AG04450 (cell line): ENCODE data around the gene FAHD2A. TPM values are rescaled to one million over a fixed set of nuclear protein-coding genes. Genes with fewer than 3 reads are reported as not detected.
A peak's percentile ranks its signal among the peaks of the same experiment; 100 is the strongest.
"Not testable (repeated sequence)": the region's sequence is repeated elsewhere in the genome, so short reads cannot be mapped to it uniquely, and the experiment has no call there.

Experiments used
- CTCF ChIA-PET: fragments of 300-600, 350-600 bp; formaldehyde crosslinking; extraction: SDS; loops from one replicate; lab custom pipeline; 2022; ENCODE audit warnings: antibody characterized with exemption, inconsistent platforms; lab: Charles Lee
- POLR2A ChIA-PET: fragments of 350-600 bp; formaldehyde crosslinking; extraction: SDS; loops from one replicate; lab custom pipeline; 2021; ENCODE audit warnings: antibody characterized with exemption, inconsistent platforms; lab: Yijun Ruan, JAX
- DNase-seq: peaks from one replicate; pipeline ENCODE4 v3.0.0-alpha.2; 2011; ENCODE audit warnings: low read depth, low spot score
- H3K27ac ChIP-seq: one replicate; pipeline ENCODE4 v1.5.1; 2012; ENCODE audit warnings: low read depth, low read length, control low read depth
- H3K27me3 ChIP-seq: one replicate; pipeline ENCODE4 v1.6.0; 2012; ENCODE audit warnings: low read length; ENCODE audit not compliant: control insufficient read depth, insufficient read depth
- H3K4me3 ChIP-seq: 2 replicates; pipeline ENCODE4 v1.5.1; 2011; ENCODE audit warnings: mild to moderate bottlenecking, low read depth, low read length, control low read depth
- H3K9me3 ChIP-seq: 2 replicates; pipeline ENCODE4 v1.5.1; 2012; ENCODE audit warnings: low read length; ENCODE audit not compliant: control insufficient read depth, insufficient read depth
- CTCF ChIP-seq: IDR thresholded peaks from 2 replicates; pipeline ENCODE4 v1.5.1; 2011; ENCODE audit warnings: low read depth, low read length, control low read depth, inconsistent platforms
- polyA plus RNA-seq: library from polyadenylated mRNA; depleted of rRNA; stranded (reverse); fragments of >200 nt; gene quantifications from 2 replicates; pipeline ENCODE4 v1.2.3, GENCODE V29; 2011

The FAHD2A gene
- polyA plus RNA-seq, 1 experiment = 24.9 TPM

GRCh38 chr2:95354925-95355324 is 47.6 kb upstream of the FAHD2A start:
- Histone ChIP-seq H3K9me3 (peaks cover 6% of the 10 kb centered on the region; the same call in 1 of the 2 replicates), H3K4me3 (no peak overlapping the region), H3K27ac (no peak overlapping the region), H3K27me3 (no peaks in the 10 kb centered on the region)
- ChIA-PET POLR2A (no interaction called here), CTCF (no interaction called here)
- DNase-seq = no peak
- no peak for TF ChIP-seq CTCF

GRCh38 chr2:95355486-95355885 is 47.0 kb upstream of the FAHD2A start:
- H3K4me3 ChIP-seq, CTCF ChIA-PET, H3K27ac ChIP-seq, H3K9me3 ChIP-seq, H3K27me3 ChIP-seq, DNase-seq, POLR2A ChIA-PET: not testable (repeated sequence)

GRCh38 chr2:95356821-95357700 is 45.4 kb upstream of the FAHD2A start:
- ChIA-PET CTCF (no interaction called here), POLR2A (no interaction called here)
- no peak for TF ChIP-seq CTCF
- no peak overlapping the region for H3K4me3 ChIP-seq
- H3K27ac ChIP-seq = no peak overlapping the region
- DNase-seq = no peak
- peaks cover 3% of the 10 kb centered on the region for H3K27me3 ChIP-seq
- H3K9me3 ChIP-seq = peaks cover 6% of the 10 kb centered on the region; the same call in 1 of the 2 replicates

GRCh38 chr2:95357717-95358280 is 44.7 kb upstream of the FAHD2A start:
- H3K9me3 ChIP-seq = peaks cover 6% of the 10 kb centered on the region; the same call in 1 of the 2 replicates
- ChIA-PET CTCF (interaction anchor here (1.2 kb wide), 1 partner anchor 22 kb away, joined by 3 read pairs; no protein-coding TSS in a partner anchor), POLR2A (no interaction called here)
- no peak overlapping the region for H3K27ac ChIP-seq
- no peak overlapping the region for H3K4me3 ChIP-seq
- H3K27me3 ChIP-seq = peaks cover 3% of the 10 kb centered on the region
- TF ChIP-seq CTCF = no peak
- DNase-seq = no peak

- TF ChIP-seq CTCF = no peak
- ChIA-PET POLR2A (no interaction called here), CTCF (interaction anchor here (1.2 to 2.3 kb wide), 2 partner anchors 14 to 21 kb away, joined by 3 to 15 read pairs; no protein-coding TSS in a partner anchor)
- peak; percentile 15 for DNase-seq
- Histone ChIP-seq H3K9me3 (peaks cover 6% of the 10 kb centered on the region; the same call in 1 of the 2 replicates), H3K27ac (no peak overlapping the region), H3K4me3 (no peak overlapping the region), H3K27me3 (peaks cover 3% of the 10 kb centered on the region)
Observed at GRCh38 chr2:95359031-95359430, 43.5 kb upstream of the FAHD2A start.
